Subcutaneous abdominal adipose tissue (tissue), 5 donors: Measurements from ENCODE around the gene PRMT3.
"Not testable (repeated sequence)": the region's sequence is repeated elsewhere in the genome, so short reads cannot be mapped to it uniquely, and the experiment has no call there.

ENCODE experiments used
- H3K27ac ChIP-seq: one replicate; pipeline ENCODE4 v1.7.0; 2013; ENCODE audit warnings: low read depth, mild to moderate bottlenecking, inconsistent platforms, low read length, moderate library complexity
- H3K27me3 ChIP-seq, 5 donors: one replicate each; pipeline ENCODE4 v1.7.0; 2013; ENCODE audit warnings: low read length in 5 of 5, inconsistent platforms in 1 of 5; ENCODE audit not compliant: control insufficient read depth in 5 of 5, insufficient read depth in 4 of 5
- H3K36me3 ChIP-seq, 5 donors: one replicate each; pipeline ENCODE4 v1.7.0; 2013; ENCODE audit warnings: low read length in 5 of 5; ENCODE audit not compliant: control insufficient read depth in 5 of 5, insufficient read depth in 5 of 5
- H3K4me1 ChIP-seq, 5 donors: one replicate each; pipeline ENCODE4 v1.7.0; 2013; ENCODE audit warnings: low read length in 5 of 5, mild to moderate bottlenecking in 3 of 5, moderate library complexity in 1 of 5; ENCODE audit not compliant: control insufficient read depth in 5 of 5, insufficient read depth in 5 of 5
- H3K4me3 ChIP-seq, 5 donors: one replicate each; pipeline ENCODE4 v1.7.0; 2013; ENCODE audit warnings: low read length in 5 of 5, low read depth in 1 of 5
- H3K9ac ChIP-seq, 5 donors: one replicate each; pipeline ENCODE4 v1.7.0; 2013; ENCODE audit warnings: low read length in 5 of 5, mild to moderate bottlenecking in 4 of 5, moderate library complexity in 3 of 5
- H3K9me3 ChIP-seq, 5 donors: one replicate each; pipeline ENCODE4 v1.7.0; 2013; ENCODE audit warnings: low read length in 5 of 5; ENCODE audit not compliant: control insufficient read depth in 5 of 5
- donor health status: healthy.
- donor health status: healthy.
- donor health status: healthy.
- donor health status: healthy.
- donor health status: healthy.

PRMT3 gene

GRCh38 chr11:20373568-20374209 is 13.8 kb upstream of the PRMT3 start:
- no peaks in the 10 kb centered on the region for H3K9me3 ChIP-seq
- H3K9ac ChIP-seq = no peak overlapping the region
- H3K36me3 ChIP-seq = peaks cover 16 to 67% (median 19%) of the 10 kb centered on the region in 5 donors
- H3K27me3 ChIP-seq = no peaks in the 10 kb centered on the region
- no peaks in the 10 kb centered on the region for H3K4me1 ChIP-seq
- H3K27ac ChIP-seq = no peak overlapping the region
- no peak overlapping the region for H3K4me3 ChIP-seq

GRCh38 chr11:20374741-20375300 is 12.7 kb upstream of the PRMT3 start:
- Histone ChIP-seq H3K9ac (no peak overlapping the region), H3K27ac (no peak overlapping the region), H3K36me3 (peaks cover 18 to 74% (median 27%) of the 10 kb centered on the region in 5 donors)

GRCh38 chr11:20376162-20376730 is 11.3 kb upstream of the PRMT3 start:
- Histone ChIP-seq H3K9ac (no peak overlapping the region), H3K27ac (no peak overlapping the region), H3K4me1 (no peaks in the 10 kb centered on the region), H3K27me3 (no peaks in the 10 kb centered on the region), H3K36me3 (peaks cover 18 to 70% (median 30%) of the 10 kb centered on the region in 5 donors), H3K4me3 (no peak overlapping the region), H3K9me3 (no peaks in the 10 kb centered on the region)

More at GRCh38 chr11:20374741-20375300, 12.7 kb upstream of the PRMT3 start:
- Histone ChIP-seq H3K4me1 (no peaks in the 10 kb centered on the region), H3K9me3 (no peaks in the 10 kb centered on the region), H3K4me3 (no peak overlapping the region), H3K27me3 (no peaks in the 10 kb centered on the region)

GRCh38 chr11:20385996-20386395 is 1.5 kb upstream of the PRMT3 start:
- not testable (repeated sequence) for H3K9ac ChIP-seq, H3K9me3 ChIP-seq, H3K27me3 ChIP-seq, H3K4me3 ChIP-seq, H3K27ac ChIP-seq
- Histone ChIP-seq H3K36me3 (peaks cover 12 to 28% (median 14%) of the 10 kb centered on the region in 5 donors), H3K4me1 (peaks cover 0 to 25% (median 19%) of the 10 kb centered on the region in 5 donors)

- H3K36me3 ChIP-seq = peaks cover under 1 to 19% (median 6%) of the 10 kb centered on the region in 5 donors
- peak overlapping the region; percentile 69 to 100 (median 95) for H3K4me3 ChIP-seq
- peak overlapping the region; percentile 75 to 93 (median 90) for H3K9ac ChIP-seq
- H3K27me3 ChIP-seq = no peaks in the 10 kb centered on the region
- H3K4me1 ChIP-seq = peaks cover 0 to 25% (median 19%) of the 10 kb centered on the region in 5 donors
- peak overlapping the region; percentile 82 for H3K27ac ChIP-seq
- H3K9me3 ChIP-seq = no peaks in the 10 kb centered on the region
These were observed 860 bp downstream of the PRMT3 start for GRCh38 chr11:20388096-20389055.

- Histone ChIP-seq H3K36me3 (peaks cover 3 to 41% (median 10%) of the 10 kb centered on the region in 5 donors), H3K27me3 (no peaks in the 10 kb centered on the region), H3K9ac (no peak overlapping the region), H3K4me3 (no peak overlapping the region), H3K4me1 (no peaks in the 10 kb centered on the region), H3K9me3 (no peaks in the 10 kb centered on the region), H3K27ac (no peak overlapping the region)
These were observed 9.8 kb downstream of the PRMT3 start for GRCh38 chr11:20397281-20397680.

GRCh38 chr11:20399498-20399897 is 12.0 kb downstream of the PRMT3 start:
- H3K27ac ChIP-seq = no peak overlapping the region
- H3K4me1 ChIP-seq = no peaks in the 10 kb centered on the region
- no peaks in the 10 kb centered on the region for H3K27me3 ChIP-seq
- H3K9me3 ChIP-seq = no peaks in the 10 kb centered on the region
- H3K4me3 ChIP-seq = no peak overlapping the region
- H3K9ac ChIP-seq = no peak overlapping the region
- peaks cover 9 to 46% (median 11%) of the 10 kb centered on the region in 5 donors for H3K36me3 ChIP-seq

GRCh38 chr11:20403059-20403458 is 15.5 kb downstream of the PRMT3 start:
- no peaks in the 10 kb centered on the region for H3K27me3 ChIP-seq
- no peak overlapping the region for H3K27ac ChIP-seq
- no peak overlapping the region for H3K9ac ChIP-seq
- no peak overlapping the region for H3K4me3 ChIP-seq
- H3K9me3 ChIP-seq = no peaks in the 10 kb centered on the region
- no peaks in the 10 kb centered on the region for H3K4me1 ChIP-seq
- peaks cover 14 to 53% (median 15%) of the 10 kb centered on the region in 5 donors for H3K36me3 ChIP-seq

GRCh38 chr11:20406484-20406883 is 19.0 kb downstream of the PRMT3 start:
- no peak overlapping the region for H3K4me3 ChIP-seq
- H3K36me3 ChIP-seq = peaks cover 14 to 45% (median 18%) of the 10 kb centered on the region in 5 donors
- H3K27ac ChIP-seq = no peak overlapping the region
- H3K9ac ChIP-seq = no peak overlapping the region
- no peaks in the 10 kb centered on the region for H3K9me3 ChIP-seq
- H3K4me1 ChIP-seq = no peaks in the 10 kb centered on the region
- no peaks in the 10 kb centered on the region for H3K27me3 ChIP-seq
